Stomach (tissue), 4 donors: ENCODE results near the gene KCNAB1.
"Not testable (repeated sequence)": the region's sequence is repeated elsewhere in the genome, so short reads cannot be mapped to it uniquely, and the experiment has no call there.

ENCODE experiments used
- CTCF ChIP-seq, 7 experiments: fragments of 450-650 bp in 4 of 7; fragments of 200-600 bp in 3 of 7; sonication (generic) in 3 of 7; IDR thresholded peaks; one replicate each; pipeline ENCODE4 v1.5.1; 2016 to 2019; ENCODE audit warnings: antibody characterized with exemption in 7 of 7, control low read depth in 2 of 7, mild to moderate bottlenecking in 1 of 7
- POLR2A ChIP-seq, 4 donors: fragments of 450-650 bp; IDR thresholded peaks; one replicate each; pipeline ENCODE4 v1.6.1; 2016; ENCODE audit warnings: antibody characterized with exemption in 4 of 4, control low read depth in 2 of 4, mild to moderate bottlenecking in 1 of 4, moderate library complexity in 1 of 4

GRCh38 chr3:156095652-156096051 lies 24.7 kb upstream of the KCNAB1 start:
- TF ChIP-seq CTCF, POLR2A (IDR thresholded peaks at IDR 0.05): not testable (repeated sequence)
